Esophagus squamous epithelium (tissue), 5 donors: ENCODE results near the gene MAG. TPM values are rescaled to one million over a fixed set of nuclear protein-coding genes. Genes with fewer than 3 reads are reported as not detected.

Source experiments
- DNase-seq: peaks from one replicate; lab custom pipeline; 2025; lab: John Stamatoyannopoulos, UW
- H3K27ac ChIP-seq, 4 donors: fragments of 200-600 bp; sonication (generic); one replicate each; pipeline ENCODE4 v1.5.1; 2016 to 2019; ENCODE audit warnings: mild to moderate bottlenecking in 1 of 4
- H3K27me3 ChIP-seq, 4 donors: fragments of 200-600 bp; sonication (generic); 1 replicate in 3 of 4; 2 replicates in 1 of 4; pipeline versions ENCODE4 v1.5.1 to v1.6.0; 2017 to 2021; ENCODE audit warnings: antibody characterized with exemption in 1 of 4
- H3K36me3 ChIP-seq, 3 donors: fragments of 200-600 bp; sonication (generic); one replicate each; pipeline ENCODE4 v1.5.1; 2016 to 2019
- H3K4me1 ChIP-seq, 3 donors: fragments of 200-600 bp; sonication (generic); one replicate each; pipeline ENCODE4 v1.5.1; 2017 to 2019
- H3K4me3 ChIP-seq, 4 donors: fragments of 200-600 bp; sonication (generic); 1 replicate in 3 of 4; 2 replicates in 1 of 4; pipeline ENCODE4 v1.5.1; 2016 to 2019; ENCODE audit warnings: mild to moderate bottlenecking in 2 of 4, moderate library complexity in 1 of 4
- H3K9me3 ChIP-seq, 3 donors: fragments of 200-600 bp; sonication (generic); one replicate each; pipeline ENCODE4 v1.5.1; 2016 to 2019
- POLR2A ChIP-seq, 4 donors: fragments of 450-650 bp; IDR thresholded peaks; one replicate each; pipeline ENCODE4 v1.6.1; 2017; ENCODE audit warnings: antibody characterized with exemption in 4 of 4, mild to moderate bottlenecking in 4 of 4, moderate library complexity in 3 of 4
- WGBS, 2 donors: methylation state at CpG; one replicate each; pipeline ENCODE4 v1.1.5; 2018; 5-methylcytosine and 5-hydroxymethylcytosine counted together
- intact Hi-C: fragments of 100-400 bp; cut with DNase I; formaldehyde crosslinking; loops from one replicate; pipeline ENCODE4 v1.15.0; 2022
- total RNA-seq, 4 donors: library from RNA; depleted of rRNA; stranded (reverse); fragments of >200 nt; gene quantifications; one replicate each; pipeline ENCODE4 v1.1.0, GENCODE V29; 2016
- TF ChIP-seq, protein P1 (sequence below), 6 experiments: fragments of 450-650 bp in 4 of 6; fragments of 200-600 bp in 2 of 6; sonication (generic) in 2 of 6; IDR thresholded peaks; one replicate each; pipeline ENCODE4 v1.5.1; 2016 to 2019; ENCODE audit warnings: antibody characterized with exemption in 6 of 6, mild to moderate bottlenecking in 4 of 6, moderate library complexity in 4 of 6
- donor health status: DM: yes; HTN: yes; CAD: no.

MAG gene
- total RNA-seq, 4 donors from 2014 or later, result 2.3 TPM; not detected in 3

DNA sequence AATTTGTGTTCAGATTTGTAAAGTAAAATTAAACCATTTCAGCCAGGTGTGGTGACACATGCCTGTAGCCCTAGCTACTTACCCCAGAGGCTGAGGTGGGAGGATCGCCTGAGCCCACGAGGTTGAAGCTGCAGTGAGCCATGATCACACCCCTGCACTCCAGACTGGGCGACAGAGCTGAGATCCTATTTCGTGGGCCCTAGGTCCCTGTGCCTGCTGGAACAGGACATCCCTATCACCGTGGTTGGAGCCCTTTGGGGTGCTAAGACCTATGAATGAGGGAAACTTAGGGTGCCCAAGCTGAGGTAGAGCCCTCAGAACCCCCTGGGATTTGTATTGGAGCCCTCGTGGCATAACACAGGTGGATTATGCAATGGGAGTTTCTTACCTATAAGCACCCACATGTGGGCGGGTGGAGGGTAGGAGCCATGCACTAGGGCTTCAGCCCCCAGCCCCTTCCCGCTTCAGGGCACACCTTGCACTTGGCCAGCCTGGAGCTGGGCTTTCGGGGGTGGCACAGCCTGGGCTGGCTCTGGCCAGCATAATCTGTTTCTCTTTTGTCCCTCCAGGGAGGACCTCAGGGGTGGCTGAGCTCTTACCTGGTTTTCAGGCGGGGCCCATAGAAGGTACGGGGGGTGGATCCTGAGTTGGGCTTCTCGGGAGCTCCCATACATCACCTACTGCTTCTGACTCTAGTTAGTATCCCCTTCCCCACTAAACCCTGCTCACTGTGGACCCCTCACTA is 30.4 kb upstream of the MAG start:
- H3K4me3 ChIP-seq, result no peak overlapping the region
- H3K4me1 ChIP-seq, result peaks cover 11 to 46% (median 17%) of the 10 kb centered on the region in 3 donors
- no peak overlapping the region for H3K27ac ChIP-seq
- no peak for DNase-seq
- H3K9me3 ChIP-seq, result no peaks in the 10 kb centered on the region
- H3K27me3 ChIP-seq, result peaks cover 0 to 8% (median 0%) of the 10 kb centered on the region in 4 donors
- WGBS, 2 donors, result 72 to 82% methylated on average over 8 to 9 of the region's 12 CpGs
- no peak for TF ChIP-seq POLR2A (IDR thresholded peaks at IDR 0.05)
- TF ChIP-seq, protein P1, sequence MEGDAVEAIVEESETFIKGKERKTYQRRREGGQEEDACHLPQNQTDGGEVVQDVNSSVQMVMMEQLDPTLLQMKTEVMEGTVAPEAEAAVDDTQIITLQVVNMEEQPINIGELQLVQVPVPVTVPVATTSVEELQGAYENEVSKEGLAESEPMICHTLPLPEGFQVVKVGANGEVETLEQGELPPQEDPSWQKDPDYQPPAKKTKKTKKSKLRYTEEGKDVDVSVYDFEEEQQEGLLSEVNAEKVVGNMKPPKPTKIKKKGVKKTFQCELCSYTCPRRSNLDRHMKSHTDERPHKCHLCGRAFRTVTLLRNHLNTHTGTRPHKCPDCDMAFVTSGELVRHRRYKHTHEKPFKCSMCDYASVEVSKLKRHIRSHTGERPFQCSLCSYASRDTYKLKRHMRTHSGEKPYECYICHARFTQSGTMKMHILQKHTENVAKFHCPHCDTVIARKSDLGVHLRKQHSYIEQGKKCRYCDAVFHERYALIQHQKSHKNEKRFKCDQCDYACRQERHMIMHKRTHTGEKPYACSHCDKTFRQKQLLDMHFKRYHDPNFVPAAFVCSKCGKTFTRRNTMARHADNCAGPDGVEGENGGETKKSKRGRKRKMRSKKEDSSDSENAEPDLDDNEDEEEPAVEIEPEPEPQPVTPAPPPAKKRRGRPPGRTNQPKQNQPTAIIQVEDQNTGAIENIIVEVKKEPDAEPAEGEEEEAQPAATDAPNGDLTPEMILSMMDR (IDR thresholded peaks at IDR 0.05), result no peak
- intact Hi-C loops, result no loop called here
- peaks cover 0 to 78% (median 0%) of the 10 kb centered on the region in 3 donors for H3K36me3 ChIP-seq

DNA sequence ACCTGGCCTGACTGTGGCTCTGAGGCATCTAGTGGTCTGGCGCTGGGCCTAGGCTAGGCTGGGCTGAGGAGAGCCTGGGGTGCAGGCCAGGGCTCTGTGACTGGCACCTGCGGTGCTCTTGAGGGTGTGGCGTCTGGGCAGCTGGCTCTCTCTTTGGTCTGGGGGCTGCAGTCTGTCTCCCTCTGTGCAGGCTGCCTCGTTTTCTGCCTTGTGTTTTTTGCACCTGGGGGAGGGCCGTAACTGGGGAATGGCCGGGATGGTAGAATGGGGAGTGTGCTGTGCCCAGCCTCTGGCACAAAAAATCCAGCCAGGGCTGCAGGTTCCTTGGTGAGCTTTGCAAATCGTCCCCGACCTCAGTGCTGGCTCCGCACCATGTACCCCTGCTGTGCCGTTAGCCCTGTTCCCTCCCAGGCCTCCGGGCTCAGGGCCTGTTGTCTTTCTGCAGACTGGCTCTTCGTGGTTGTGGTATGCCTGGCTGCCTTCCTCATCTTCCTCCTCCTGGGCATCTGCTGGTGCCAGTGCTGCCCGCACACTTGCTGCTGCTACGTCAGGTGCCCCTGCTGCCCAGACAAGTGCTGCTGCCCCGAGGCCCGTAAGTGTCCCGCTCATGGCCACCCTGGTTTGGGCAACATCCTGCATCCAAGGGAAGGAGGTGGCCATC is 29.7 kb upstream of the MAG start:
- DNase-seq, result no peak
- Histone ChIP-seq H3K36me3 (peaks cover 0 to 82% (median 0%) of the 10 kb centered on the region in 3 donors), H3K4me1 (peaks cover 17 to 48% (median 22%) of the 10 kb centered on the region in 3 donors), H3K4me3 (no peak overlapping the region), H3K27me3 (peaks cover 0 to 1% (median 0%) of the 10 kb centered on the region in 4 donors), H3K27ac (no peak overlapping the region), H3K9me3 (no peaks in the 10 kb centered on the region)
- intact Hi-C loops, result no loop called here
- 70 to 78% methylated on average over 12 to 14 of the region's 17 CpGs for WGBS, 2 donors
- TF ChIP-seq, protein P1 (IDR thresholded peaks at IDR 0.05), result no peak
- TF ChIP-seq POLR2A (IDR thresholded peaks at IDR 0.05), result peak in 1 of 4 donors; percentile 18

DNA sequence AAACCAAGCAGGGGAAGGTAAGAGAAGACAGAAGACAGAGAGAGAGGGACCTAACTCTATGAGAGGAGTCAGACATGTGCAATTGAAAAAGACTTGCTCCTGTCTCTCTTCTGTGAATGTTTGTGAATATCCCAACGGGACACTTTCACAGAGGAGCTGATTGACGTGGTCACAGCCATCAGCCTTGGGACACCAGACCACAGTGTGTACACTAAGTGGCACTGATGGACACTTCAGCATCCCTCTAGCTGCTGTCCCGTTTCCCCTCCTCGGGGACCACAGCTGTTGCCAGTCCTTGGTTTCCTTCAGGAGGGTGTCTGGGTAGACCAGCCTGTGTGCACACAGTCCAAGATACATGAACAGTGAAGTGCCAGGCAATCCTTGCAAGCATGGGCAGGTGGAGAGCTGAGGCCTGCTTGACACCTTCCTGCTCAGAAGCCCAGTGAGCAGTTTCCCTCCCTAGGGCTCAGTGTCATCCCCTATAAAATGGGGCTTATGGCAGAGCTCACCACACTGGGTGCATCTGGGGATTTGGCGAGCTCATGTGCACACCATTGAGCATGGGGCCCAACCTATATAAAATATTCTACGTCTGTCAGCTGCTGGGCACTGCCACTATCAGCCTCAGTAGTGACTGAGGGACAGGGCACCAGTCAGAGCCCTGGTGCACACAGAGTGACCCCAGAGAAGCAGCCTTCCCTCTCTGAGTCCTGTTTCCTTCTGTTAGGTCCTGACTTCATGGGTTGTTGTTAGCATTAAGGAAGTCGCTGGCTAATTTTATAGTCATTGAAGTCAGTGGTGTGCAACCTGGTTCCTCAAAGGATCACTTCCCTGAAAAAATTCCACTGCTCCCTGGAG is 27.5 kb upstream of the MAG start:
- intact Hi-C loops, result no loop called here
- no peak for DNase-seq
- no peaks in the 10 kb centered on the region for H3K27me3 ChIP-seq
- TF ChIP-seq, protein P1 (IDR thresholded peaks at IDR 0.05), result no peak
- no peak for TF ChIP-seq POLR2A (IDR thresholded peaks at IDR 0.05)
- WGBS, 2 donors, result 58 to 60% methylated on average over 5 to 7 of the region's 7 CpGs
- H3K4me1 ChIP-seq, result peaks cover 17 to 51% (median 22%) of the 10 kb centered on the region in 3 donors
- H3K36me3 ChIP-seq, result peaks cover 0 to 63% (median 0%) of the 10 kb centered on the region in 3 donors
- H3K9me3 ChIP-seq, result no peaks in the 10 kb centered on the region
- H3K27ac ChIP-seq, result peak overlapping the region in 3 of 4 donors; percentile 94 to 98 (median 98)
- no peak overlapping the region for H3K4me3 ChIP-seq

DNA sequence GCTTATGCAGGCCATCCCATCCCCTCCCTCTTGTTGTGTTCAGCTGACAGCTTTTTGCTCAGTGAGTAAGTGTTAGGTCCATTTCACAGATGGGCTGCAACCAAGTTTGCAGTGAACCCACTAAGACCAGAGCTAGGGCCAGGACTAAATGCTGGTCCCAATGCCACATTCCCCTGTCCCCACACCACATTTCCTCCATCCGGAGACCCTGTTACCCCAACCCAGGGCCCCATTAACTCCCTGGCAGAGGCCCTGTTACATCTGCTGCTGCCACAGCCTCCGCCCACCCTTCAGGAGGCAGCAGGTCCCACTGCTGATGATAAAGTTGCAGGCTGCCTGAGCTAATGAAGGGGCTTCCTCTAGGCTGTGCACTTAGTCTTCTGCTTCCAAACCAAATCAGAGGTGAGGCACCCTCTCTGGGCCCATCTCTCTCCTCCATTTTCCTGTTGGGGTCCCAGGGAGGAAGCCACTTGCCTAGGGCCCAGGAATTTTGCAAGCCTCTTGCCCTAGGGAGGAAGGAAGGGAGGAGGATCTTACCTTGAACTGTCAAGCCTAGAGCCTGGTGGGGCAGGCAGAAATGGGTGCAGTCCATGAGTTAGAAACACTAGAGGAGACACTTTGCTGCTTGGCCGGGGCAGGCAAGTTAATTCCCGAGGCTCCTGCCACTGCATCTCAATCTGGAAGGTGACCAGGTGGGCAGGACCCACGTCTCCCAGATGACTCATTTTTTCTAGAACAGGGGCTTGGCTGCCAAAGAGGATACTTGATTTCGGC is 26.6 kb upstream of the MAG start:
- 12 to 22% methylated on average over 3 to 4 of the region's 6 CpGs for WGBS, 2 donors
- no peak for DNase-seq
- Histone ChIP-seq H3K27ac (peak overlapping the region in 3 of 4 donors; percentile 94 to 98 (median 98)), H3K4me3 (no peak overlapping the region), H3K27me3 (no peaks in the 10 kb centered on the region), H3K9me3 (no peaks in the 10 kb centered on the region), H3K36me3 (peaks cover 0 to 62% (median 2%) of the 10 kb centered on the region in 3 donors), H3K4me1 (peaks cover 21 to 59% (median 29%) of the 10 kb centered on the region in 3 donors)
- no peak for TF ChIP-seq POLR2A (IDR thresholded peaks at IDR 0.05)
- TF ChIP-seq, protein P1 (IDR thresholded peaks at IDR 0.05), result no peak
- intact Hi-C loops, result no loop called here
